ENCODE data around the gene SLC25A13.

- TF ChIP-seq CTCF (IDR thresholded peaks at IDR 0.05) (no peak), POLR2A (IDR thresholded peaks at IDR 0.05) (no peak)
Measured at GRCh38 chr7:96143495-96144259, 178.2 kb downstream of the SLC25A13 start.

Data from uterus (tissue), 2 donors.